Measurements from ENCODE around the gene PLEKHH1.

GRCh38 chr14:67520482-67520881, 12.6 kb upstream of the PLEKHH1 start:
- TF ChIP-seq CTCF (IDR thresholded peaks at IDR 0.05; ENCODE audit: low read depth, low read length, poor library complexity, severe bottlenecking), result no peak
- no peak for TF ChIP-seq EZH2phosphoT487 (IDR thresholded peaks at IDR 0.05; ENCODE audit: borderline replicate concordance, low read length)

Data from DOHH2 (cell line).